Left lung (tissue), 10 donors: ENCODE data around the gene RASGEF1C. TPM values are rescaled to one million over a fixed set of nuclear protein-coding genes. Genes with fewer than 3 reads are reported as not detected.

Source experiments
- ATAC-seq: fragments of 200-7000 bp; cut with Tn5 transposase; one replicate; pipeline ENCODE4 v1.9.1; 2020; ENCODE audit warnings: moderate library complexity
- DNase-seq, 4 donors: peaks; one replicate each; pipeline ENCODE4 v3.0.0-alpha.2; 2013 to 2020
- H3K27ac ChIP-seq, 2 donors: fragments of 200-600 bp; sonication (generic) in 1 of 2; one replicate each; pipeline versions ENCODE4 v1.5.0 to v1.8.0; 2020 to 2021
- H3K27me3 ChIP-seq, 2 donors: fragments of 200-600 bp; sonication (generic) in 1 of 2; one replicate each; pipeline versions ENCODE4 v1.5.0 to v1.8.0; 2020 to 2021
- H3K36me3 ChIP-seq, 2 donors: fragments of 200-600 bp; sonication (generic) in 1 of 2; one replicate each; pipeline versions ENCODE4 v1.5.0 to v1.8.0; 2020 to 2021
- H3K4me1 ChIP-seq, 2 donors: fragments of 200-600 bp; one replicate each; pipeline ENCODE4 v1.8.0; 2021
- H3K4me3 ChIP-seq, 2 donors: fragments of 200-600 bp; sonication (generic) in 1 of 2; one replicate each; pipeline versions ENCODE4 v1.5.0 to v1.8.0; 2020 to 2021; ENCODE audit warnings: mild to moderate bottlenecking in 1 of 2
- H3K9me3 ChIP-seq, 2 donors: fragments of 200-600 bp; sonication (generic) in 1 of 2; one replicate each; pipeline versions ENCODE4 v1.5.0 to v1.8.0; 2020 to 2021
- intact Hi-C, 2 donors: fragments of 100-400 bp; cut with DNase I; formaldehyde crosslinking; loops; one replicate each; pipeline versions ENCODE4 v1.11.2 to v1.14.2; 2022
- polyA plus RNA-seq, 6 donors: library from polyadenylated mRNA; unstranded; fragments of 120-200 nt; gene quantifications; one replicate each; pipeline ENCODE4 v1.2.1, GENCODE V29; 2013; ENCODE audit not compliant: insufficient read length in 6 of 6
- total RNA-seq, 2 donors: library from RNA; stranded (reverse); fragmentation: NEBNext Ultra II Directional; extraction: Animal tissue kit (Norgen Biotek cat#: 25700); gene quantifications; one replicate each; pipeline ENCODE4 v1.2.1, GENCODE V29; 2021
- TF ChIP-seq, protein P1 (sequence below), 2 donors: fragments of 200-600 bp; sonication (generic) in 1 of 2; IDR thresholded peaks; one replicate each; pipeline versions ENCODE4 v1.5.0 to v1.8.0; 2021; ENCODE audit warnings: antibody characterized with exemption in 2 of 2
- donor health status: DM: no; HTN: yes; CAD: no.
- donor health status: DM: no; HTN: no; CAD: no.

The RASGEF1C gene
- total and polyA plus RNA-seq, 8 donors: 0.09 to 0.34 (median 0.17) TPM; not detected in 3

DNA sequence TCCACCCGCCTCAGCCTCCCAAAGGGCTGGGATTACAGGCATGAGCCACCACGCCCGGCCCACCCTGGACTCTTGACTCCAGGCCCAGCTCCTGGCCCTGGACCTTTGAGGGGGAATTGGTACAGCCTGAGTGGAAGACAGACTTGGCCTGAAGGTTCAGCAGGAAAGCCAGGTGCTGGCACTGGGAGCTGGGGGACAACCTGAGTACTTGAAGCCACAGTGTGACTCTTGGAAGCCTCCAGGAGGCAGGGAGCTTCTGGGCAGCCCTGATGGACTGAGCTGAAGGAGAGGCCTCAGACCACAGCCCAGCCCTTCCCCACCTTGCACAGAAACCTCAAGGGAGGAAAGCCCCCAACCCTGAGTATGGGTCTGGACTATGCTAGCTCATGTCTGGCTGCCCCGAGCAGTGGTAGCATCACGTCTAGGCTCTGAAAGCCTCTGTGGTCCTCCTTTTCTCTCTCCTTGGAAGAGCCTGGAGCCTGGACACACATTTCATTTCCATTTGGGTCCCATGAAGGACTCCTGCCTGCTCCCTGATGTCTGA is 54.1 kb downstream of the RASGEF1C start:
- no peak overlapping the region for H3K27ac ChIP-seq
- DNase-seq (peak in 1 of 4 donors; percentile 10), ATAC-seq (no peak)
- no peaks in the 10 kb centered on the region for H3K36me3 ChIP-seq
- H3K4me1 ChIP-seq: no peaks in the 10 kb centered on the region
- peaks cover 0 to 9% of the 10 kb centered on the region in 2 donors for H3K27me3 ChIP-seq
- no peak overlapping the region for H3K4me3 ChIP-seq
- peaks cover 0 to 3% of the 10 kb centered on the region in 2 donors for H3K9me3 ChIP-seq
- intact Hi-C loops: no loop called here
- TF ChIP-seq, protein P1, sequence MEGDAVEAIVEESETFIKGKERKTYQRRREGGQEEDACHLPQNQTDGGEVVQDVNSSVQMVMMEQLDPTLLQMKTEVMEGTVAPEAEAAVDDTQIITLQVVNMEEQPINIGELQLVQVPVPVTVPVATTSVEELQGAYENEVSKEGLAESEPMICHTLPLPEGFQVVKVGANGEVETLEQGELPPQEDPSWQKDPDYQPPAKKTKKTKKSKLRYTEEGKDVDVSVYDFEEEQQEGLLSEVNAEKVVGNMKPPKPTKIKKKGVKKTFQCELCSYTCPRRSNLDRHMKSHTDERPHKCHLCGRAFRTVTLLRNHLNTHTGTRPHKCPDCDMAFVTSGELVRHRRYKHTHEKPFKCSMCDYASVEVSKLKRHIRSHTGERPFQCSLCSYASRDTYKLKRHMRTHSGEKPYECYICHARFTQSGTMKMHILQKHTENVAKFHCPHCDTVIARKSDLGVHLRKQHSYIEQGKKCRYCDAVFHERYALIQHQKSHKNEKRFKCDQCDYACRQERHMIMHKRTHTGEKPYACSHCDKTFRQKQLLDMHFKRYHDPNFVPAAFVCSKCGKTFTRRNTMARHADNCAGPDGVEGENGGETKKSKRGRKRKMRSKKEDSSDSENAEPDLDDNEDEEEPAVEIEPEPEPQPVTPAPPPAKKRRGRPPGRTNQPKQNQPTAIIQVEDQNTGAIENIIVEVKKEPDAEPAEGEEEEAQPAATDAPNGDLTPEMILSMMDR (IDR thresholded peaks at IDR 0.05): no peak

DNA sequence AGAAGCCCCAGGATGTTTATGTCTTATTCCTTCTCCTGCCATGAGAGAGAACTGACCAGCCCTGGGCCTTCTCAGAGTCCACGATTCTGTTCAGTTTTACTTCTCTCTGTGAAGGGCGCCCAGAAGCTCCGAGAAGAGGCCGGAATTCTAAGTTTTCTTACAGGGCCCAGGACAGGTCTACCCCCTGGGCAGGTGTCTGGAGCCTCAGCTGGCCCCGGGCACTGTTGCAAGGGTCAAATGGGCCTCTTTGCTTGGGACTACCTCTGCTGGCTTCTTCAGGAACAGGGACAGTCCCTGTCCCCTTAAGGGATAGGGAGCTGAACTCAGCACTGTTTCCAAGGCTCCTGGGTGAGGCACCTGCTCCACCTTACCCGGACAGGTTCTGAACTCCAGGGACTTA is 55.0 kb downstream of the RASGEF1C start:
- ATAC-seq (no peak), DNase-seq (peak in 1 of 4 donors; percentile 14)
- Histone ChIP-seq H3K4me3 (no peak overlapping the region), H3K36me3 (no peaks in the 10 kb centered on the region), H3K27ac (no peak overlapping the region), H3K4me1 (no peaks in the 10 kb centered on the region), H3K9me3 (peaks cover 0 to 3% of the 10 kb centered on the region in 2 donors), H3K27me3 (peaks cover 0 to 6% of the 10 kb centered on the region in 2 donors)
- TF ChIP-seq, protein P1 (IDR thresholded peaks at IDR 0.05): no peak
- intact Hi-C loops: no loop called here

DNA sequence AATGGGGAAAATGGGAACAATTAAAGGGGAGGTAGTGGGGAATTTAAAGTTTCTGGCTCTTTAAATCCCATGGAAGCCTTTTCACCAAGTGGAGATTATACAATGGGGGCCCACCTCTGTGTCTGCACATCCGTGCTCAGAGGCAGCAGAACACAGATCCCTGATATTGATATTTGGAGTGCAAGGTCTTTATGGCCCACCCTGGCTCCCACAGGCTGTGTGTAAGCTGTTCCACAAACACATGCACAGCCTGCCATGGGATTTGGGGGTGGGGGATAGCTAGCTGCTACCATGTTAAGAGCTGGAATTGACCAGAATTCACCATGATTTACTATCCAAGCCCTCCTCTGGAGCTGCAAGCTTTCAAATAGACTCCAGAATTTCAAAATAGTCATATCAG is 55.9 kb downstream of the RASGEF1C start:
- Histone ChIP-seq H3K27me3 (peaks cover 0 to 6% of the 10 kb centered on the region in 2 donors), H3K9me3 (peaks cover 0 to 7% of the 10 kb centered on the region in 2 donors), H3K27ac (no peak overlapping the region), H3K36me3 (no peaks in the 10 kb centered on the region), H3K4me3 (no peak overlapping the region), H3K4me1 (no peaks in the 10 kb centered on the region)
- no peak for DNase-seq
- no peak for ATAC-seq
- intact Hi-C loops: no loop called here
- TF ChIP-seq, protein P1 (IDR thresholded peaks at IDR 0.05): no peak

DNA sequence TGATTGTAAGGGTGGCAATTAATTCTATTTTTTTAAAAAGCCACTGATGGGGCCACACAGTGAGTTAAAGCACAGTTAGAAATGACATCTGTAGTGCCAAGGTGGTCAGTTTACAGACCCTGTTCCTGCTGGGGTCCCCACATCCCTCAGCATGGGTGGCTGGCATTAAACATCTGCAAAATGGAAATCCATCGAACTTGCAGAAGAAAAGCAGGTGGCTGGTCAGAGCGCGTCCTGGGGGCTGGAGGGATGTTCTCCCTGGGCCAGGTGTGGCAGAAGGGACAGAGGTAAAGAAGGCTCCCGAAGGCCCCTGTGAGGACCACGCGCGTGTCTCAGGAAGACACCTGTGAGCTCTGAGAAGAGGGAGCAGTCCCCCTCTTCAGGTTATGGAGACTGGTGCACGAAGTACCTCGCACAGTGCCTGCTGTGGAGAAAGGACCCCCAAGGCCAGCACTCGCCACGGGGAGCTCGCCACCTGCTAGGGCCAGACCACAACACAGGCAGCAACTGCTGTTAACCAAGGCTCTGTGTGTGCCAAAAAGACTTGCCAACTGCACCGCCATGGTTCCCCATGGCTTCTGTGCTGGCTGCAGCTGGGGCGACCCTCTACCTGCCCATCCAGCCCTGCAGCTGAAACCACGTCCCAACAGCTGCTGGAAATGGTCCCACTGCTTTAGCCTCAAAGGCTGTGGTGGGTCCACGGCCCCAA is 65.2 kb downstream of the RASGEF1C start:
- peaks cover 0 to 37% of the 10 kb centered on the region in 2 donors for H3K27me3 ChIP-seq
- DNase-seq (no peak), ATAC-seq (no peak)
- H3K4me1 ChIP-seq: no peaks in the 10 kb centered on the region
- no peak overlapping the region for H3K27ac ChIP-seq
- intact Hi-C loops: no loop called here
- H3K36me3 ChIP-seq: no peaks in the 10 kb centered on the region
- H3K4me3 ChIP-seq: no peak overlapping the region
- TF ChIP-seq, protein P1 (IDR thresholded peaks at IDR 0.05): no peak
- peaks cover 0 to 10% of the 10 kb centered on the region in 2 donors for H3K9me3 ChIP-seq

DNA sequence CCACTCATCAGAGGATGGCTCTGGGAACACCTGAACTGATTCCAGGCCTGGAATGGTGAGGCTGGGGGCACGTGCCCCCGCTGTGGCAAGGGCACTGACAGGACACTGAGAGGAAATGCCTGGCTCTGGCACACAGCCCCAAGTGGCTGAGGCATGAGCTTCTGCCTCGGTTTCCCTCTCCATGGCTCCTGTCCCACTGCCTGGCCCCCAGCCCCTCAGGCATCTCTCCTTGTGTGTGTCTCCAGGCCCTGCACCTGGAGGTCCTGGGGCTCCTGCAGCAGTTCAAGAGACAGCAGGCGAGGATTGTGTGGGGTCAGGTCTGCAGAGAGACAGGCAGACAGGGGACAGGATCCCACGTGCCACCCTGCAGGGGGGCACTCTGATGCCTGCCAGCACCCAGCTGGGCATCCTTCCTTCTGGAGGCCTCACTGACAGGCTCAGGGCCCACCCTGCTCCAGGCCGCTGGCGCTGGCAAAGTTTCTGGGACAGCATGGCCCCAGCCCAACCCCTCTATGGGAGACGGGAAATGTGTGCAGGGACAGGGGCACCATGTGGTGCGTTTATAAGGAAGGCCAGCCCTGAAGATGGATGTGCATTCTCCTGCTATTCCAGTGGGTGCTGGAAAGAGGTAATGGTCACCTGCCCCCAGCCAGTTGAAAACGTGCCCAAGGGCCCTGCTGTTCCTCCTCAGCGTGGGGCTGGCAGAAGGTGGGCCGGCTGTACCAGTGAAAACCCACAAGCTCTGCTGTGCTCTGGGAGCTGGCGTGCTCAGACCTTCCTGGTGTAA is 66.0 kb downstream of the RASGEF1C start:
- ATAC-seq: no peak
- Histone ChIP-seq H3K4me3 (no peak overlapping the region), H3K27me3 (peaks cover 0 to 45% of the 10 kb centered on the region in 2 donors), H3K9me3 (peaks cover 0 to 6% of the 10 kb centered on the region in 2 donors), H3K27ac (no peak overlapping the region), H3K4me1 (no peaks in the 10 kb centered on the region), H3K36me3 (no peaks in the 10 kb centered on the region)
- TF ChIP-seq, protein P1 (IDR thresholded peaks at IDR 0.05): no peak
- DNase-seq: no peak
- intact Hi-C loops: no loop called here
